AG10803 (cell line): ENCODE data around the gene PSMD13.

Experiments
- DNase-seq: peaks from one replicate; pipeline ENCODE4 v3.0.0; 2010; ENCODE audit warnings: low read depth
- H3K4me3 ChIP-seq: 2 replicates; pipeline ENCODE4 v1.5.1; 2011; ENCODE audit warnings: mild to moderate bottlenecking, low read length, control low read depth
- CTCF ChIP-seq: conservative IDR thresholded peaks from 2 replicates; pipeline ENCODE4 v1.5.1; 2011; ENCODE audit warnings: mild to moderate bottlenecking, low read length, control low read depth, inconsistent platforms

PSMD13 gene

GRCh38 chr11:223026-223789 lies 13.6 kb upstream of the PSMD13 start:
- TF ChIP-seq CTCF = no peak
- DNase-seq = no peak
- no peak overlapping the region for H3K4me3 ChIP-seq

- DNase-seq = no peak
- no peak for TF ChIP-seq CTCF
- H3K4me3 ChIP-seq = no peak overlapping the region
Measured at GRCh38 chr11:223884-224283, 12.9 kb upstream of the PSMD13 start.

GRCh38 chr11:224424-224823 lies 12.4 kb upstream of the PSMD13 start:
- DNase-seq = no peak
- no peak overlapping the region for H3K4me3 ChIP-seq
- TF ChIP-seq CTCF = no peak

DNA sequence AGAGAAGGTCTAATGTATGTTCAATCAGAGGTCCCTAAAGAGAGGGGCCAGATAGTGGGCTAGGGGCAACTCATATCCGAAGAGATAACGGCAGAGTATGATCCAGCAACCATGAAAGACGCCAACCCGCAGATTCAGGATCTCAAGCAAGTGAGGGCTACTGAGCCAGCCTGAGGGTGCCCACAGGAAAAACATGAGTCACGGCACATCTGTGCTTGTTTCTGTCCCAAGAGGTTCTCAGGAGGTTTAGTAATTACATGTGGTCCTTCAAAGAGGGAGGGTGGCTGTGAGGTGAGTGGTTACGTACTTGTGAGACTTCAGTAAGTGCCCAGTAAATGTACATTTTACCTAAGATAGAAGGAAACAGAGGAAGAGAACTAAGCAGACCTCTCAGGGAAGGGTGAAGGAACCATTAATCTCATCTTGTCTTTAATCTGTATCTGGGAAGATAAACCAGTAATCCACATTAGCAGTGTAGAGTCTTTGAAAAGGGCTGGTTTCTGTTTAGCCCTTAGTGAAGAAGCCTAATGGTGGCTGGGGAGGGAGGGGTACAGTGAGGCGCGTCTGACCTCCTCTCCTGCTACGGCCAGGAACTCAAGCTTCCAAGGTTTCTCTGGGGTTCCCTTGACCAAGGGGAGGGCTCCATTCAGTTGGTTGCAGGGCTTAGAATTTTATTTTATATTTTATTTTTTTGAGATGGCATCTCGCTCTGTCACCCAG lies 10.9 kb upstream of the PSMD13 start:
- no peak overlapping the region for H3K4me3 ChIP-seq
- peak; percentile 39 for DNase-seq
- TF ChIP-seq CTCF = no peak

DNA sequence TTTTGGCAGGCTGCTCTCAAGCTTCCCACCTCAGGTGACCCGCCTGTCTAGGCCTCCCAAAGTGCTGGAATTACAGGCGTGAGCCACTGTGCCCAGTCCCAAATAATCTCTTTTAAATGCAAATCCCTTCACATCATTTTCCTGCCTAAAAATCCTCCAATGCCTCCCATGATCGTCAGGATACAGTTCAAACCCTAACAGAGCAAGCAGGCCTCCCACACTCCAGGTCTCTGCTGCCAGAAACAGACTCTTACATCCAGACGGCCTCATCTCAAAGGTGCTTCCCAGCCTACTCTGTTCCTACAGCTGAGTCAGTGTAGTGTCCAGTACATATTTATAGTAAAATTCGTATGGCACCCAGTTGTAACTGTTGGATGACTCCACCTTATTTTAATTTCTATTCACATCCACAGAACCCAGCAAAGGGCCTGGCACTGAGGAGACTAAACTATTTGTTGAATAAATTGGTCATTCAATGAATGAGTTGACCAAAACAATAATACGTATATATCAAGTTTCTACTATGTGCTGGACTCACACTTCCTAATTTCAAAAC lies 8.9 kb upstream of the PSMD13 start:
- TF ChIP-seq CTCF = no peak
- H3K4me3 ChIP-seq = no peak overlapping the region
- DNase-seq = no peak

DNA sequence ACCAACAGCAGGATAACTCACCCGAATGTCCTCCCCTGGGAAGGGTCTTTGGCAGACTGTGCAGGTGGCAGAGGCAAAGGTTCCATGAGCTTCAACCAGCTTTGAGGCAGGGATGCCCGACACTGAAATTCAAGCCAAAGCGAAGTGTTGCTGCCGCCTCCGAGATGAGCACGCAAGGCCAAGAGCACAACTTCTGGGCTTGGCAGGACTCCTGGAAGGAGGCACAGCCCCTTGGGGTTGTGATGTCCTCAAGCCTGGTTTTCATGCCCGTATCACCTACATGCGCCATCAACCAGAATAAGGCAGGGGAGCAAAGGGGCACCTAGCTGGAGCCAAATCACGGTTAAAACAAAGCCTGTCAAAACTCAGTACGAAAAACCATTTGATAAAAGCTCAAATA lies 6.3 kb upstream of the PSMD13 start:
- no peak for DNase-seq
- no peak for TF ChIP-seq CTCF
- H3K4me3 ChIP-seq = no peak overlapping the region
